B cell (primary cell): ENCODE results near the gene RTKN. TPM values are rescaled to one million over a fixed set of nuclear protein-coding genes. Genes with fewer than 3 reads are reported as not detected.
"Not testable (repeated sequence)": the region's sequence is repeated elsewhere in the genome, so short reads cannot be mapped to it uniquely, and the experiment has no call there.

Source experiments
- ATAC-seq: fragments of 200-7000 bp; cut with Tn5 transposase; one replicate; pipeline ENCODE4 v1.10.0; 2021; ENCODE audit warnings: low read depth, mild to moderate bottlenecking, moderate number of reproducible peaks, moderate library complexity
- CTCF ChIA-PET: fragments of 350-600 bp; sonication (Branson Sonifier 250); formaldehyde crosslinking; loops from one replicate; lab custom pipeline; 2021; ENCODE audit warnings: antibody characterized with exemption, inconsistent platforms; lab: Charles Lee
- POLR2A ChIA-PET: fragments of 350-600 bp; sonication (Branson Sonifier 250); formaldehyde crosslinking; loops from one replicate; lab custom pipeline; 2021; ENCODE audit warnings: antibody characterized with exemption; lab: Charles Lee
- DNase-seq: peaks from one replicate; pipeline ENCODE4 v3.0.0; 2013
- H2AFZ ChIP-seq: 2 replicates; pipeline ENCODE4 v1.6.1; 2012; ENCODE audit warnings: mild to moderate bottlenecking, low read depth, low read length; ENCODE audit not compliant: insufficient read depth, poor library complexity, severe bottlenecking
- H3K27ac ChIP-seq, 2 donors: 1 replicate in 1 of 2; 2 replicates in 1 of 2; pipeline ENCODE4 v1.5.1; 2012 to 2013; ENCODE audit warnings: low read length in 2 of 2, mild to moderate bottlenecking in 2 of 2, moderate library complexity in 1 of 2
- H3K27me3 ChIP-seq, 4 experiments: fragments of 200-600 bp in 1 of 4; sonication (generic) in 1 of 4; replicated peaks in 1 of 4; 1 replicate in 2 of 4; 2 replicates in 2 of 4; pipeline versions ENCODE4 v1.6.1 to v1.7.0; 2013 to 2016; ENCODE audit warnings: low read length in 3 of 4, mild to moderate bottlenecking in 2 of 4, mixed read lengths in 1 of 4, moderate library complexity in 1 of 4; ENCODE audit not compliant: insufficient read depth in 4 of 4, control insufficient read depth in 3 of 4; ENCODE audit errors: control extremely low read depth in 1 of 4
- H3K36me3 ChIP-seq, 2 experiments: replicated peaks in 1 of 2; 1 replicate in 1 of 2; 2 replicates in 1 of 2; pipeline versions ENCODE4 v1.6.1 to v1.7.1; 2013; ENCODE audit warnings: low read length in 1 of 2; ENCODE audit not compliant: insufficient read depth in 2 of 2, control insufficient read depth in 1 of 2; ENCODE audit errors: control extremely low read depth in 1 of 2, extremely low read depth in 1 of 2
- H3K4me1 ChIP-seq, 2 donors: fragments of 200-600 bp in 1 of 2; sonication (generic) in 1 of 2; 1 replicate in 1 of 2; 2 replicates in 1 of 2; pipeline versions ENCODE4 v1.5.1 to v1.6.1; 2013 to 2017; ENCODE audit warnings: low read length in 2 of 2; ENCODE audit not compliant: control insufficient read depth in 2 of 2, insufficient read depth in 2 of 2
- H3K4me2 ChIP-seq: replicated peaks from 2 replicates; pipeline ENCODE3; 2012; ENCODE audit warnings: mild to moderate bottlenecking, low read depth, low read length; ENCODE audit not compliant: poor library complexity, severe bottlenecking
- H3K4me3 ChIP-seq, 5 experiments: fragments of 200-600 bp in 1 of 5; sonication (generic) in 1 of 5; 1 replicate in 3 of 5; 2 replicates in 2 of 5; pipeline versions ENCODE4 v1.5.1 to v1.7.0; 2011 to 2016; ENCODE audit warnings: low read length in 4 of 5, mild to moderate bottlenecking in 4 of 5, low read depth in 2 of 5, control low read depth in 1 of 5, moderate library complexity in 1 of 5; ENCODE audit not compliant: insufficient read depth in 1 of 5; ENCODE audit errors: control extremely low read depth in 1 of 5, extremely low read depth in 1 of 5
- H3K79me2 ChIP-seq: fragments of 200-600 bp; sonication (generic); one replicate; pipeline ENCODE4 v1.6.0; 2016; ENCODE audit warnings: low read length; ENCODE audit not compliant: control insufficient read depth, insufficient read depth
- H3K9ac ChIP-seq: fragments of 200-600 bp; sonication (generic); 2 replicates; pipeline ENCODE4 v1.6.1; 2017; ENCODE audit warnings: mild to moderate bottlenecking, low read length, moderate library complexity
- H3K9me3 ChIP-seq, 3 donors: one replicate each; pipeline versions ENCODE4 v1.6.1 to v1.7.1; 2013; ENCODE audit warnings: low read length in 2 of 3; ENCODE audit not compliant: control insufficient read depth in 2 of 3, insufficient read depth in 1 of 3; ENCODE audit errors: control extremely low read depth in 1 of 3
- H4K20me1 ChIP-seq: 2 replicates; pipeline ENCODE4 v1.6.0; 2012; ENCODE audit warnings: mild to moderate bottlenecking, low read length; ENCODE audit not compliant: insufficient read depth, control insufficient read depth, poor library complexity, severe bottlenecking
- H3K27ac Mint-ChIP-seq: one replicate; pipeline ENCODE4 v1.8.0; 2021; ENCODE audit warnings: mixed read lengths
- H3K27me3 Mint-ChIP-seq: one replicate; pipeline ENCODE4 v1.8.0; 2021; ENCODE audit warnings: mixed read lengths
- H3K4me1 Mint-ChIP-seq: one replicate; pipeline ENCODE4 v1.8.0; 2021; ENCODE audit warnings: mixed read lengths
- H3K4me3 Mint-ChIP-seq: one replicate; pipeline ENCODE4 v1.8.0; 2021; ENCODE audit warnings: mixed read lengths
- H3K9me3 Mint-ChIP-seq: one replicate; pipeline ENCODE4 v1.8.0; 2022; ENCODE audit warnings: mixed read lengths; ENCODE audit not compliant: insufficient read depth
- CTCF ChIP-seq: fragments of 200-600 bp; IDR thresholded peaks from one replicate; pipeline ENCODE4 v1.8.0; 2022; ENCODE audit warnings: antibody characterized with exemption, mild to moderate bottlenecking
- EZH2 ChIP-seq: IDR thresholded peaks from 2 replicates; pipeline ENCODE4 v1.6.1; 2012; ENCODE audit warnings: borderline replicate concordance, low read depth, mild to moderate bottlenecking, moderate library complexity, low read length; ENCODE audit not compliant: insufficient read depth, poor library complexity, severe bottlenecking
- WGBS: methylation state at CpG from one replicate; pipeline ENCODE4 v1.1.5; 2013; ENCODE audit warnings: missing lambda C conversion rate; ENCODE audit not compliant: insufficient coverage; 5-methylcytosine and 5-hydroxymethylcytosine counted together
- intact Hi-C: fragments of 100-400 bp; cut with micrococcal nuclease; formaldehyde crosslinking; loops from one replicate; pipeline ENCODE4 v1.10.0; 2022
- polyA plus RNA-seq: library from polyadenylated mRNA; depleted of rRNA; stranded (reverse); fragments of >200 nt; gene quantifications from 2 replicates; pipeline ENCODE4 v1.2.3, GENCODE V29; 2012
- total RNA-seq, 2 donors: library from RNA; stranded (reverse); fragments of 120-200 nt in 1 of 2; gene quantifications; 1 replicate in 1 of 2; 2 replicates in 1 of 2; pipeline versions ENCODE4 v1.2.3 to v1.2.4, GENCODE V29; 2013 to 2022

RTKN gene
- total and polyA plus RNA-seq, 2 donors (not counting 1 experiment from before 2014, with no cell fraction given): 5.1 to 10.5 TPM

GRCh38 chr2:74461187-74462053 is 19.7 kb upstream of the RTKN start:
- Histone ChIP-seq H4K20me1 (peaks cover 16% of the 10 kb centered on the region), H3K4me1 (peaks cover 27 to 37% of the 10 kb centered on the region in 2 donors), H3K27ac (no peak overlapping the region), H3K9me3 (no peaks in the 10 kb centered on the region), H3K27me3 (no peaks in the 10 kb centered on the region), H3K4me3 (no peak overlapping the region), H3K36me3 (peaks cover 0 to 20% of the 10 kb centered on the region in 2 experiments), H3K9ac (no peak overlapping the region), H3K4me2 (no peak overlapping the region), H2AFZ (no peak overlapping the region), H3K79me2 (peaks cover 44% of the 10 kb centered on the region)
- H3K27ac Mint-ChIP-seq: peak overlapping the region; percentile 65
- H3K4me1 Mint-ChIP-seq: peaks cover 51% of the 10 kb centered on the region
- 95% methylated on average over 23 of the region's 27 CpGs for WGBS
- CTCF ChIA-PET: no interaction called here
- H3K27me3 Mint-ChIP-seq: no peaks in the 10 kb centered on the region
- no peak for ATAC-seq
- POLR2A ChIA-PET: interaction anchor here (0.5 to 0.6 kb wide), 2 partner anchors 12 to 280 kb away, joined by 3 to 8 read pairs; no protein-coding TSS in a partner anchor
- H3K9me3 Mint-ChIP-seq: no peaks in the 10 kb centered on the region
- no peak overlapping the region for H3K4me3 Mint-ChIP-seq
- intact Hi-C loops: no loop called here
- peak; percentile 17 for DNase-seq
- TF ChIP-seq EZH2: no peak
- no peak for TF ChIP-seq CTCF

GRCh38 chr2:74460187-74460586 is 18.4 kb upstream of the RTKN start:
- H3K27ac ChIP-seq, ATAC-seq, intact Hi-C loops, H3K9me3 Mint-ChIP-seq, H3K9me3 ChIP-seq, H3K27me3 ChIP-seq, H2AFZ ChIP-seq, DNase-seq, CTCF ChIA-PET, H3K4me3 ChIP-seq, H3K4me2 ChIP-seq, H3K9ac ChIP-seq, H3K27me3 Mint-ChIP-seq: not testable (repeated sequence)
- WGBS: no CpG with 5 or more reads among the region's 10 CpGs
- Mint-ChIP-seq H3K4me3 (peak overlapping the region; percentile 94), H3K27ac (peak overlapping the region; percentile 6), H3K4me1 (peaks cover 53% of the 10 kb centered on the region)
- POLR2A ChIA-PET: interaction anchor here (0.6 to 6.0 kb wide), 3 partner anchors 12 to 22 kb away, joined by 3 to 63 read pairs (median 56); partner anchors contain the start of genes CCDC142, MRPL53 and TTC31
- peaks cover 0 to 24% of the 10 kb centered on the region in 2 experiments for H3K36me3 ChIP-seq
- H3K4me1 ChIP-seq: peaks cover 35 to 42% of the 10 kb centered on the region in 2 donors
- H3K79me2 ChIP-seq: peaks cover 43% of the 10 kb centered on the region
- H4K20me1 ChIP-seq: peaks cover 21% of the 10 kb centered on the region

- not testable (repeated sequence) for H3K27me3 ChIP-seq, H3K4me3 ChIP-seq, ATAC-seq, H3K27me3 Mint-ChIP-seq, H3K27ac ChIP-seq, H3K9ac ChIP-seq, H3K9me3 Mint-ChIP-seq, H2AFZ ChIP-seq, H3K9me3 ChIP-seq
- H3K4me1 Mint-ChIP-seq: peaks cover 58% of the 10 kb centered on the region
- ChIA-PET CTCF (interaction anchor here (1.5 to 5.7 kb wide), 3 partner anchors 13 to 128 kb away, joined by 6 to 54 read pairs (median 6); partner anchors contain the start of genes CCDC142, MRPL53 and TTC31), POLR2A (interaction anchor here (1.1 to 6.0 kb wide), 3 partner anchors 13 to 281 kb away, joined by 4 to 63 read pairs (median 56); partner anchors contain the start of genes CCDC142, MRPL53 and TTC31)
- Histone ChIP-seq H3K79me2 (peaks cover 40% of the 10 kb centered on the region), H4K20me1 (peaks cover 17% of the 10 kb centered on the region), H3K4me1 (peaks cover 35 to 43% of the 10 kb centered on the region in 2 donors), H3K36me3 (peaks cover 0 to 24% of the 10 kb centered on the region in 2 experiments), H3K4me2 (peak overlapping the region; percentile 96)
- DNase-seq: peak; percentile 13
- peak overlapping the region; percentile 94 for H3K4me3 Mint-ChIP-seq
- WGBS: 91% methylated on average over 13 of the region's 13 CpGs
- peak overlapping the region; percentile 6 for H3K27ac Mint-ChIP-seq
- intact Hi-C loops: loop anchor here (5.0 kb wide), 1 partner anchor 282 kb away; the partner anchor contains the start of gene MOB1A
Observed at GRCh38 chr2:74459503-74460118, 17.9 kb upstream of the RTKN start.
